HG03442 (cell line): ENCODE results near the gene WTAP.

Experiments used
- ATAC-seq: cut with Tn5 transposase; IDR thresholded peaks from one replicate; pipeline ENCODE4 v1.9.1; 2021; ENCODE audit warnings: mild to moderate bottlenecking, moderate library complexity; ENCODE audit not compliant: unreplicated experiment

Gene WTAP

GRCh38 chr6:159800141-159800865 is 73.0 kb downstream of the WTAP start, which contains the start of gene PNLDC1:
Gene PNLDC1 (plus strand): TSS chr6:159800276. CDS start chr6:159800308, 32 bp downstream.
- no peak for ATAC-seq

GRCh38 chr6:159801935-159802334 is 74.6 kb downstream of the WTAP start:
- no peak for ATAC-seq

- ATAC-seq = no peak
Measured at GRCh38 chr6:159804504-159804903, 77.2 kb downstream of the WTAP start.

- no peak for ATAC-seq
Measured at GRCh38 chr6:159805440-159806020, 78.2 kb downstream of the WTAP start.
